NT2/D1 (cell line): ENCODE measurements around the gene SRGAP1.

ENCODE experiments used
- DNase-seq: peaks from one replicate; pipeline ENCODE4 v3.0.0-alpha.2; 2011; ENCODE audit warnings: low read depth, low spot score
- H3K27me3 ChIP-seq: 2 replicates; pipeline ENCODE4 v1.6.0; 2011; ENCODE audit warnings: mild to moderate bottlenecking; ENCODE audit not compliant: insufficient read length, insufficient read depth
- H3K36me3 ChIP-seq: 2 replicates; pipeline ENCODE4 v1.6.1; 2011; ENCODE audit warnings: mild to moderate bottlenecking, low read length, mixed read lengths; ENCODE audit not compliant: insufficient read depth, insufficient read length
- H3K4me1 ChIP-seq: 2 replicates; pipeline ENCODE4 v1.5.1; 2011; ENCODE audit not compliant: insufficient read depth, insufficient read length
- H3K4me3 ChIP-seq: 2 replicates; pipeline ENCODE4 v1.5.1; 2011; ENCODE audit warnings: low read depth; ENCODE audit not compliant: insufficient read length
- H3K9ac ChIP-seq: 2 replicates; pipeline ENCODE4 v1.6.0; 2011; ENCODE audit warnings: low read depth; ENCODE audit not compliant: insufficient read length
- H3K9me3 ChIP-seq: 2 replicates; pipeline ENCODE4 v1.5.1; 2011; ENCODE audit warnings: mild to moderate bottlenecking, low read length; ENCODE audit not compliant: insufficient read depth
- SUZ12 ChIP-seq: IDR thresholded peaks from 2 replicates; pipeline ENCODE4 v1.6.1; 2011; ENCODE audit not compliant: insufficient read length, insufficient read depth; ENCODE audit errors: extremely low read depth
- YY1 ChIP-seq: IDR thresholded peaks from 2 replicates; pipeline ENCODE4 v1.6.1; 2011; ENCODE audit not compliant: insufficient read length, insufficient read depth
- ZNF274 ChIP-seq: IDR thresholded peaks from 2 replicates; pipeline ENCODE4 v1.6.1; 2011; ENCODE audit warnings: mild to moderate bottlenecking, low read depth, low read length

The SRGAP1 gene

GRCh38 chr12:64083285-64084210 is 239.0 kb downstream of the SRGAP1 start:
- no peak for TF ChIP-seq ZNF274
- TF ChIP-seq SUZ12: no peak
- no peak for TF ChIP-seq YY1
- Histone ChIP-seq H3K9me3 (no peaks in the 10 kb centered on the region), H3K27me3 (no peaks in the 10 kb centered on the region), H3K9ac (no peak overlapping the region), H3K36me3 (no peaks in the 10 kb centered on the region), H3K4me3 (no peak overlapping the region), H3K4me1 (no peaks in the 10 kb centered on the region)
- no peak for DNase-seq

- Histone ChIP-seq H3K9me3 (no peaks in the 10 kb centered on the region), H3K4me3 (no peak overlapping the region), H3K36me3 (no peaks in the 10 kb centered on the region), H3K4me1 (no peaks in the 10 kb centered on the region), H3K9ac (no peak overlapping the region), H3K27me3 (no peaks in the 10 kb centered on the region)
- DNase-seq: no peak
- TF ChIP-seq ZNF274: no peak
- TF ChIP-seq YY1: no peak
- TF ChIP-seq SUZ12: no peak
Observed at GRCh38 chr12:64085154-64085553, 240.7 kb downstream of the SRGAP1 start.

GRCh38 chr12:64085996-64086395 is 241.5 kb downstream of the SRGAP1 start:
- Histone ChIP-seq H3K36me3 (no peaks in the 10 kb centered on the region), H3K4me1 (no peaks in the 10 kb centered on the region), H3K9ac (no peak overlapping the region), H3K4me3 (no peak overlapping the region), H3K9me3 (no peaks in the 10 kb centered on the region), H3K27me3 (no peaks in the 10 kb centered on the region)
- TF ChIP-seq YY1 (no peak), ZNF274 (no peak), SUZ12 (no peak)
- DNase-seq: no peak

- Histone ChIP-seq H3K9ac (no peak overlapping the region), H3K27me3 (no peaks in the 10 kb centered on the region), H3K9me3 (no peaks in the 10 kb centered on the region), H3K4me3 (no peak overlapping the region), H3K4me1 (no peaks in the 10 kb centered on the region), H3K36me3 (no peaks in the 10 kb centered on the region)
- DNase-seq: no peak
- TF ChIP-seq ZNF274: no peak
- no peak for TF ChIP-seq YY1
- TF ChIP-seq SUZ12: no peak
Observed at GRCh38 chr12:64086946-64087345, 242.4 kb downstream of the SRGAP1 start.

GRCh38 chr12:64087761-64088160 is 243.3 kb downstream of the SRGAP1 start:
- Histone ChIP-seq H3K27me3 (no peaks in the 10 kb centered on the region), H3K9ac (no peak overlapping the region), H3K4me1 (no peaks in the 10 kb centered on the region), H3K9me3 (no peaks in the 10 kb centered on the region), H3K4me3 (no peak overlapping the region), H3K36me3 (no peaks in the 10 kb centered on the region)
- DNase-seq: no peak
- TF ChIP-seq SUZ12 (no peak), ZNF274 (no peak), YY1 (no peak)

GRCh38 chr12:64088431-64089349 is 244.2 kb downstream of the SRGAP1 start:
- peak; percentile 65 for DNase-seq
- TF ChIP-seq ZNF274 (no peak), SUZ12 (no peak), YY1 (no peak)
- H3K4me1 ChIP-seq: no peaks in the 10 kb centered on the region
- no peak overlapping the region for H3K4me3 ChIP-seq
- no peaks in the 10 kb centered on the region for H3K27me3 ChIP-seq
- no peak overlapping the region for H3K9ac ChIP-seq
- no peaks in the 10 kb centered on the region for H3K36me3 ChIP-seq
- no peaks in the 10 kb centered on the region for H3K9me3 ChIP-seq

GRCh38 chr12:64090047-64090446 is 245.5 kb downstream of the SRGAP1 start:
- Histone ChIP-seq H3K27me3 (no peaks in the 10 kb centered on the region), H3K4me1 (no peaks in the 10 kb centered on the region), H3K9ac (no peak overlapping the region), H3K4me3 (no peak overlapping the region), H3K9me3 (no peaks in the 10 kb centered on the region), H3K36me3 (no peaks in the 10 kb centered on the region)
- TF ChIP-seq SUZ12: no peak
- TF ChIP-seq YY1: no peak
- TF ChIP-seq ZNF274: no peak
- DNase-seq: no peak
